HG02852 (cell line): ENCODE measurements around the gene CYSRT1.
"Not testable (repeated sequence)": the region's sequence is repeated elsewhere in the genome, so short reads cannot be mapped to it uniquely, and the experiment has no call there.

Source experiments
- ATAC-seq: cut with Tn5 transposase; IDR thresholded peaks from one replicate; pipeline ENCODE4 v1.9.1; 2021; ENCODE audit warnings: mild to moderate bottlenecking, moderate library complexity; ENCODE audit not compliant: unreplicated experiment

CYSRT1 gene

GRCh38 chr9:137247916-137248175 lies 22.9 kb downstream of the CYSRT1 start:
- no peak for ATAC-seq

- ATAC-seq, result no peak
Observed at GRCh38 chr9:137250329-137251193, 25.6 kb downstream of the CYSRT1 start.

GRCh38 chr9:137251194-137251461 lies 26.2 kb downstream of the CYSRT1 start, which contains the start of gene STPG3:
Gene STPG3, plus strand, starts transcription at chr9:137251286. Its CDS starts 1 bp downstream, at chr9:137251287.
- no peak for ATAC-seq

DNA sequence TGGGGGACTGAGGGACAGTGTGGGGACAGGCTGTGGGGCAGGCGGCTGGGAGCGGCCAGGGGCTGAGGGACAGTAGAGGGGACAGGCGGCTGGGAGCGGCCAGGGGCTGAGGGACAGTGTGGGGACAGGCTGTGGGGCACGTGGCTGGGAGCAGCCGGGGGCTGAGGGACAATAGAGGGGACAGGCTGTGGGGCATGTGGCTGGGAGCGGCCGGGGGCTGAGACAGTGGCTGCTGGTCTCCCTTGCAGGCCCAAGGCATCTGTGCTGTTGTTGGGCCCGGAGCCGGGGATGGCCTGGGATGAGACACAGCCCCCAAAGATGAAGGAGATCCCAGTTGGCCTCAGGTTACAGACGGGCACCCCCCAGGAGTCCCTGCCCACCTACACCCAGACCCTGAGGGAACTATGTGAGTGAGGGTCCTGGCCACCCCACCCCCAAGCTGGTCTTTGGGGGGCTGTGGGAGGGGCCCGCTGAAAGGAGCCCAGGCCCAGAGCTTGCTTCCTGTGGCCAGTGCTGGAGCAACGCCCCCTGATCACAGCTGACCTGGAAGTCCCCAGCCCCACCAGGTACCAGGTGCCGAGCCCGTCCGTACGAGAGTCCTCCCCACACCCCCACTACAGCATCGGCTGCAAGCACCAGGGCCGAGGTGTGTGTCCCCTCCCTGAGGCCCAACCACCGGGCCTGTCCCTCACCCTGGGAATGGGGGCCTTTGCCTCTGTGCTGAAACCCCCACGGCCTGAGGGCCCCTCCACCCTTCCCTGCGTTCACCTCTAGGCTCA lies 26.7 kb downstream of the CYSRT1 start:
- ATAC-seq, result no peak

DNA sequence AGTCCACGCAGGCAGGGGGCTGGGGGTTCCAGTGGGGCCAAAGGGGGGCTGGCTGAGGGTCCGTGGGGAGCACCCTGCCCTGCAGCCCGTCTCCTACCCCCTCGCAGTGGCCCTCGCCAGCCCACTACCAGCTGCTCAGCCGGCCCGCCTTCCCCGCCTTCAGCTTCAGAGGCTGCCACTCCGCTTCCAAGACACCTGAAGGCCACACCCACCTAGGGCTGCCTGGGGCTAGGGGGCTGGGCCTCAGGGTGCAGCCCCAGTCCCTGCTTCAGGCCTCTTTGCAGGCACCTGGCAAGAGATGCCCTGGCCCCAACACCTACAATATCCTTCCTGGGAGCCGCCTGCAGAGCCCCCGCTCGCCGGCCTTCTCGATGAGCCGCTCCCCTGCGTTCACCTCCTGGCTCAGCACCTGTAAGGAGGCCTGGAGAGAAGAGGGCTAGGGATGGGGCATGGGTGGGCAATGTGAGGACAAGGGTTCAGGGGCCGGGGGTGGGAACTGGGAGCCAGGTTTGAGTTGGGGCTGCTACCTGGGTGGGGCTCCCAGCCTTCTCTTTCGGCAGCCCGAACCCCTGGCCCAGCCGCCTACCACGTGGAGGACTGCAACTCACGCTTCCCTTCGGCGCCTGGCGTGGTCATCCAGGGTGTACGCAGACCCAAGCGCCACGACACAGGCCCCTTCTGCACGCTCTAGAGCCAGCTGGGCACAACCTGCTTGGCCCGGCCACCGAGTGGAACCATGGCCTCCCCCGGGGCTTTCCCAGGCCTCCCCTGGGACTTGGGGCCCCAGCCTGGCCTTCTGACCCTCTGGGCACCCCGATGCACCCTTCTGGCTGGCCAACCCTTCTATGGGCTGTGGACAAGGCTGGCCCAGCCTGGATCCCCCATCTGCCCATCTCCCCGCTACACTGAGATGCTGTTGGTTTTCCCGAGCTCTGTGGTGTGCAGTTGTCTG lies 27.9 kb downstream of the CYSRT1 start:
- ATAC-seq, result no peak

GRCh38 chr9:137253717-137254623 lies 29.0 kb downstream of the CYSRT1 start:
- no peak for ATAC-seq

DNA sequence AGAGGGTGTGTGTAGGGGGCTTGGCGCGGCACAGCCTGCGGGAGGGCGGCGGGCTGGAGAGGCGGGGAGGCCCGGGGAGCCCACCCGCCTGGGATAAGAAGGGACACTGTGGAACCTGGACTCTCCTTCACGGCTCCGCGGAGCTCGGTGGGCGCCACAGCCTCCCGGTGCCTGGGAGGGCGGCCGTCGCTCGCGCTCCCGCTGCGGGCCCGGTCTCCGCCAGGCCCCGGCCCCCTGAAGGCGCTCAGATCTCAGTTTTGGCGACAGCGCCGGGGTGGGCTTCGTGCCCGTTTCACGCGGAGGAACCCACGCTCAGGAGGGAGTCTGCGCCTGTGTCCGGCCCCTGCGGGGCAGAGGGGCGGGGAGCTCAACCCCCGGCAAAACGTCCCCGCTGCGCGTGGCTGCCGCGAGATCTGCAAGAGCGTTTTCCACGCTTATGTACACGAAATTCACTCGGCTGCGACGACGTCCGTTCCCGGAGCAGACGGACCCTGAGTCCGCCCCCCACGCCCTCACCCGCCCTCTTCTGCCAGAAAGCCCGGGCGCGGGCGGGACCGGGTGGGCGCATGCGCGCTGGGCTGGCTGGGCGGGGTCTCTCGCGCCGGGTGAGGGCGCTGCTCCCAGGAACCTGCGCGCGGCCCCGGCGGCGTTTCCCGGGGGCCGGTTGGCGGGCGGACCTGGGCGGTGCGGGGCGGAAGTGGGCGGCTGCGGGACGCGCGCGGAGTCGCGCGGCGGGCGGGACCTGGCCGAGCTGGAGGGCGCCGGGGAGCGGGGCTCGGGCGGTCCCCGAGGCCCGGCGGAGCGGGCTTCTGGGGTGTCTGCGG lies 29.9 kb downstream of the CYSRT1 start, which contains the start of gene NELFB:
Gene NELFB, plus strand, starts transcription at position 704 of the 824 bp plus-strand sequence.
- ATAC-seq, result peak; percentile 80

- ATAC-seq, result peak; percentile 29
Observed at GRCh38 chr9:137255448-137256114, 30.6 kb downstream of the CYSRT1 start.

- ATAC-seq, result no peak
Observed at GRCh38 chr9:137256362-137256761, 31.4 kb downstream of the CYSRT1 start.

- ATAC-seq, result no peak
Observed at GRCh38 chr9:137256856-137257255, 31.9 kb downstream of the CYSRT1 start.

DNA sequence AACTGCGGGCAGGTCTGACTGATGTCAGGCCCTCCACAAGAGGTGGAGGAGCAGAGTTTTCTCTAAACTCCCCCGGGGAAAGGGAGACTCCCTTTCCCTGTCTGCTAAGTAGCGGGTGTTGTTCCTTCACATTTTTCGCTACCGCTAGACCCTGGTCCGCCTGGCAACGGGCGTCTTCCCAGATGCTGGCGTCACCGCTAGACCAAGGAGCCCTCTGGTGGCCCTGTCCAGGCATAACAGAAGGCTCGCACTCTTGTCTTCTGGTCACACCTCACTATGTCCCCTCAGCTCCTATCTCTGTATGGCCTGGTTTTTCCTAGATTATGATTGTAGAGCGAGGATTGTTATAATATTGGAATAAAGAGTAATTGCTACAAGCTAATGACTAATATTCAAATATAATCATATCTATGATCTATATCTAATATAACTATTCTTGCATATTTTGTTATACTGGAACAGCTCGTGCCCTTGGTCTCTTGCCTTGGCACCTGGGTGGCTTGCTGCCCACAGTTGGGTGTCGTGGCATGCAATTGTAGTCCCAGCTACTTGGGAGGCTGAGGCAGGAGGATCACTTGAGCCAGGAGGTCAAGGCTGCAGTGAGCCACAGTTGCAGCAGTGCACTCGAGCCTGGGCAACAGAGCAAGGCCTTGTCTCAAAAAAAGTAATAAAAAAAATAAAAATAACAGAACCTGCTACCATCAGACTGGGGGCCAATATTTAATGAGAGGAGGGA lies 37.4 kb downstream of the CYSRT1 start:
- ATAC-seq, result not testable (repeated sequence)

DNA sequence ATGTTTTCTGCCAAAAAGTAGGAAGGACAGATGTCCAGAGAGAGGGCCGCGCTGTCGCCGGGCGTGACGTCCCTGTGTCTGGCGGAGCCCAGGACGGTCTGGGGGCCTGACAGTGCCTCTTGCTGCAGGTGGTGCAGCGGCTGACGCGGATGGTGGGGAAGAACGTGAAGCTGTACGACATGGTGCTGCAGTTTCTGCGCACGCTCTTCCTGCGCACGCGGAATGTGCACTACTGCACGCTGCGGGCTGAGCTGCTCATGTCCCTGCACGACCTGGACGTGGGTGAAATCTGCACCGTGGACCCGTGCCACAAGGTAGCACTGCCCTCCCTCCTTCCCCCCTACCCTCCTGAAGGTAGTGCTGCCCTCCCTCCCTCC lies 37.9 kb downstream of the CYSRT1 start:
- ATAC-seq, result no peak

- ATAC-seq, result no peak
Observed at GRCh38 chr9:137263506-137263905, 38.5 kb downstream of the CYSRT1 start.

GRCh38 chr9:137264067-137264466 lies 39.1 kb downstream of the CYSRT1 start:
- no peak for ATAC-seq

- no peak for ATAC-seq
Observed at GRCh38 chr9:137265496-137266161, 40.7 kb downstream of the CYSRT1 start.

DNA sequence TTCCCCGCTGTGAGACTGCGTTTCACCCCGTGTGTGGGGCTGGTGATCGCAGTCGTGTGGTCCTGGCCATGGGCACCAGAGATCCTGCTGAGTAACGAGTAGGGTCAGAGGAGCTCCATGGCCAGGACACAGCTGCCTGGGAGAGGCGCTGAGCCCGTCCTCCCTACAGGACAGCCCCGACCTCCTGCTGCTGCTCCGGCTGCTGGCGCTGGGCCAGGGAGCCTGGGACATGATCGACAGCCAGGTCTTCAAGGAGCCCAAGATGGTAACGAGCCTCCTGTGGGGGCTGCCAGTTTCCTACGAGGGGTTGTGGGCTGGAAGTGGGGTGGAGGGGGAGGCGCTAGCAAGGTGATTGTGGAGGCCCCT lies 41.2 kb downstream of the CYSRT1 start:
- ATAC-seq, result no peak

DNA sequence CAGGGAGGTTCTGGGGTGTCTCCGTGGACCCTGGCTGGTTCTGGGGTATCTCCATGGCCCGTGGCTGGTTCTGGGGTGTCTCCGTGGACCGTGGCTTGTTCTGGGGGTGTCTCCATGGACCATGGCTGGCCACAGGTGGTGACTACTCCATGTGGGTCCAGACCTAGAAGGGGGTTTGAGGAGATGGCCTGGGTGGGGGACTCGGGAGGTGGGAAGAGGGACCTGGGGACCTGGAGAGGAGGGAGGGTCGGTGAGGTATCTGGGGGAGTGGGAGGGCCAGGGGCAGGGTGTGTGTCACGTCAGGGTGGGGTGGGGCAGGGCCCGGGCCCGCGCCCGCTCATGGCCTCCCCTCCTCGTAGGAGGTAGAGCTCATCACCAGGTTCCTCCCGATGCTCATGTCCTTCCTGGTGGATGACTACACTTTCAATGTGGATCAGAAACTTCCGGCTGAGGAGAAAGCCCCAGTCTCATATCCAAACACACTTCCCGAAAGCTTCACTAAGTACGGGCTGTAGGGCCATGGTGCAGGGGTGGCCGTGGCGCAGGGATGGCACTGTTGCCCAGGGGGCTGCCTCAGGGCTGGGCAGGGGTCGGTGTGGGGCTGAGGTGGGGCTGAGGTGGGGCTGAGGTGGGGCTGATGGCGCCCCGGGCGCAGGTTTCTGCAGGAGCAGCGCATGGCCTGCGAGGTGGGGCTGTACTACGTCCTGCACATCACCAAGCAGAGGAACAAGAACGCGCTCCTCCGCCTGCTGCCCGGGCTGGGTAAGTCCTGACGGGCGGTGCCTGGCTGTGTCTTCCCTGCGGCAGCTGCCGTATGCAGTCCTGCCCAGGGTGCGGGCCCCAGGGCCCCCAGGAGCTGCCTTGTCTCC lies 41.8 kb downstream of the CYSRT1 start:
- ATAC-seq, result no peak
